ENCODE data around the gene COG4.

GRCh38 chr16:70529051-70529777 lies 5.9 kb upstream of the COG4 start:
- TF ChIP-seq POLR2AphosphoS5 (IDR thresholded peaks at IDR 0.05; ENCODE audit: low read depth, low read length) (no peak), TAF1 (IDR thresholded peaks at IDR 0.05; ENCODE audit: borderline replicate concordance, insufficient read depth, low read length) (no peak)
